NCI-H1092 treated with DMSO at 0.1 percent for 48 hours (cell line): ENCODE results near the gene NBAS.

Experiments used
- DNase-seq: peaks from one replicate; lab custom pipeline; 2025; lab: John Stamatoyannopoulos, UW

Gene NBAS

DNA sequence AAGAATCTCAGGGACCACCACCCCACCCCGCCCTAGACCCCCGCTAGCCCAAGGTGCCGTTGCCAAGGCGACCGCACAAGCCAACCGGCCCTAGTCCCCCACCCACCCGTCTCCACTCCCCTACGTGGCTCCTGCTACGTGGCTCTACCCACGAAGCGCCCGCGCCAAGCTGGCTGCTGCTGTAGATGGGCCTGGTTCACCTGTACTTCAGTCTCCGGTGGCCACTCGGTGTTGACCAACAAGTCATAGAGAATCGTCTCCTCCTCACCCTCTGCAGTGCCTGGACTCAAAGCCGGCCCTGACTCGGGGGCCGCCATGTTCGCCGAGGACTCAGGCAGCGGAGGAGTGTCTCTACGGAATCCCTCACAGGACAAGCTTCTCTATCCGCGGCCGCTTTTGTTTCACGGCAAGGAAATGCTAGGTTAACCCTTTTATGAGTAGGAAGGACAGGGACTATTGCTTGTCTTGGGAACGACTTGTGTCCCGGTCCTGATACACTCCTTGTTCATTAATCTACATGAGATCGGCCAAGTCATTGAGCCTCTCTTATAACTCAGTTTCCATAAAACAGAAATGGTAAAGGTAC lies at the start of gene NBAS:
Gene NBAS, minus strand, starts transcription at position 347 of the 586 bp plus-strand sequence. Its CDS starts 30 bp downstream, at position 317.
- DNase-seq: peak; percentile 77

DNA sequence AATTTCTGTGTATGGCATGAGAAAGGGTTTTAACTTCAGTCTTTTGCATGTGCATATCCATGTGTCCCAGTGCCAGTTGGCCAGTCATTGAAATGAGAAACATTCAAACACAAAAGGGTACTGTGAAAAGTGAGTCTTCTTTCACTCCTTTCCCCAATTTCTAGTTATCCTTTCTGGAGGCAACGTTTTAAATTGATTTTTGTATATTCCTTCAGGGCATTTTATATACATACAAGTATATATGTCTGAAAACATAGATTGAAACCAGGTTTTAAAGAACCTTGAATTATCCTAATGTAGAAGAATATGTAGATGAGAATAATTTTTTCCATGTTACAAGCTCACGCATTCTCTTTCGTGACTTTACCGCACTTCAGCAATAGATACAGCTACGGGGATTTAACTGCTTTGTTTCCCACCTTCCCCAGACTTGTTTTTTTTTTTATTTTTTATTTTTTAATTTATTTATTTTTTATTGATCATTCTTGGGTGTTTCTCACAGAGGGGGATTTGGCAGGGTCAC lies 49.4 kb upstream of the NBAS start:
- no peak for DNase-seq

GRCh38 chr2:15609341-15610042 lies 48.4 kb upstream of the NBAS start:
- no peak for DNase-seq

- no peak for DNase-seq
These were observed 47.2 kb upstream of the NBAS start for GRCh38 chr2:15608392-15608761.

- DNase-seq: no peak
These were observed 46.7 kb upstream of the NBAS start for GRCh38 chr2:15607709-15608391.

DNA sequence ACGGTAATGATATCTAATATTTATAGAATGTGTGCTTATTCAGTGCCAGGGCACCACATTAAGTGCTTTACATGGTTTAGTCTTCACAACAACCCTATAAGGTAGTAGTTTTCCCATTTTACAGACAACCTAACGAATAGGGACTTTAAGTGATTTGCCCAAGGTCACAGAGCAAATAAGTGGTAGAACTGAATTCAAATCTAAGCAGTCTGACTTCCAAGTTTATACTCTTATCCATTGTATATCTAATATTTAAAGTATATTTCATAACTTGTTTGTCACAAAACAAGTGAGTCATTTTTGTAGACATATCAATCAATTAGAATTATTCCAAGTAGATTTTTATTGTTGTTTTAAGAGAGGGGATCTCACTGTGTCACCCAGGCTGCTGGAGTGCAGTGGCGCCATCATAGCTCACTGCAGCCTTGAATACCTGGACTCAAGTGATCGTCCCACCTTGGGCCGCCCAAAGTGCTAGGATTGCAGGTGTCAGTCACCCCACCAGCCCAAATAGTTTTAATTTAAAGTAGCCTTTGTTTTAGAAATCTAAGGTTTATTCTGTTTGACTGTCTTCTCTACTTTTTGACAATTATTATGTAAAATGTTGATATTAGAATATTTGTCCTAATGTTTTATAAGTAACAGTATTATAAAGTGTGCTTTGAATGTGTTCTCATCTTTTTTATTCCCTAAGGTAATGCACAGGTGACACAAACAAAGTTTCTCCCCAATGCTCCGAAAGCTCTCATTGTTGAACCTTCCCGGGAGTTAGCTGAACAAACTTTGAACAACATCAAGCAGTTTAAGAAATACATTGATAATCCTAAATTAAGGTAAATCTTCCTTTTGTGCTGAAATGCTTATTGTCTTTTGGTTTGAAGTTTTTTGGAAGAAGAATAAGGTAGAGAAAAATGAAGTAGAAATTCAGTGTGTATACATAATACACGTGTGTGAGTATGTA lies 45.6 kb upstream of the NBAS start:
- DNase-seq: no peak

DNA sequence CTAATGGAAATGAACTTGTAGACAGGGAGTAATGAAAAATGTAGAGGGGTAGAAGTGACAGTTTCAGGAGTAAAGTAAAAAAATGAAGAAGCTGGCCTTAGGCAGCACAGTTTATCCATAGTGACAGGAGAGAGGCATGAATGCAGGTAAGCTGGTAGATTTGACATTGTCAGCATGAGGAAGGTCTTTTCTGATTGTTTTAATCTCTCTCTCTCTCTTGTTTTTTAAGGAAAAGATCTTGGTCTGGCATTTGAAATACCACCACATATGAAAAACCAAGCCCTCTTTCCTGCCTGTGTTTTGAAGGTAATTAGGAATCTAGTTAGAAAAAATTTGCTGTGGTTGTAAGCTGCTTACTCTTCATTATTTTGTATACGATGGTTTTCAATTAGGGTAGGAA lies 44.6 kb upstream of the NBAS start:
- no peak for DNase-seq

DNA sequence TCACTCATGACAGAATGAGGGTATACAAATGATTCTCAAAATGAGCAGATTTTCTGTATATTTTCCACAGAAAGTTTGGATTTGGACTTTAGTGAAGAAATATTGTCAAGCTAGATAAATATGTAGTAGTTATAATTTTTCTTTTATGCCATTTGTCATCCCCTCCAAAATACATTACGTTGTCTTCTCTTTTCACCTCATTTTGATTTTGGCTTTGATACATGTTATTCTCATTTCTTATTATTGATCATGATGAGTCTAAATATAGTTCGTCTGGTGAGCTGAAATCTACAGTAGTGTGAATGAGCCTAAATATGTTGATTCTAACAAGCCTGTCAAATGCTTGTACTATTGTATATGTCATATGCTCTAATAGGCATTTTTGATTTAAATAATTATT lies 42.8 kb upstream of the NBAS start:
- DNase-seq: no peak

GRCh38 chr2:15603044-15603765 lies 42.1 kb upstream of the NBAS start:
- no peak for DNase-seq

GRCh38 chr2:15602393-15602792 lies 41.3 kb upstream of the NBAS start:
- no peak for DNase-seq

DNA sequence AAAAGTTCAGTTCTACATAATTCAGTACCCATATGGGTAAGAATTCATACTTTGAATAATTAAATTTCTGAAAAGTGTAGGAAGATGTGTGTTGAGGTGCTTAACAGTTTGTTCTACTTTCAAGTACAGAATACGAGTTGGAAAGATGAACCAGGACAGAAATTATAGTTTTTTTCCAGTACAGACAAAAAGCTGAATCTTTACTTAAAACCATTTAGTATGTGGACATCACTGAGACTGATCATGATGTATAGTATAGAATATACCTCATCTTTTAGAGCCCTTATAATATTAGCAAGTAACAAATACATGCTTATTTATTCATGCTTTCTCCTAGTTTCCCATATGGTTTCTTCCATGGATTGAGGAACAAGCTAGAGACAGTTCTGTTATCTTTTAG lies 40.5 kb upstream of the NBAS start:
- no peak for DNase-seq

DNA sequence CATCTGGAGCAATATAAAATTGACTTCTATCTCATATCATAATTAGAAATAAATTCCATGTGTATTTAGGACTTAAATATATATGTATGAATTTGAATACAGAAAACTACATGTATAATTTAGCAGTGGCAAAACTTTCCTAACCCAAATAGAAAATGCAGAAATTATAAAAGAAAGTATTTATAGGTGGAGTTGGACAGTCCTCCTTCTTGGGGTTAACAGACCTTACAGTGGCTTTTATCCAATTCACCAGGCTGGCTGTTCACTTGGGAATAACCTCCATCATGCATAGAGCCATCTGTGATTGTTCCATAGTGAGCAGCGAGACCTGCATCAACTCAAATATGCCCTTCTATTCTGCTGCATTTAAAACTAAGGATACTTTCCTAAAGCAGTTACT lies 38.9 kb upstream of the NBAS start:
- DNase-seq: no peak

GRCh38 chr2:15596968-15597367 lies 35.8 kb upstream of the NBAS start:
- no peak for DNase-seq

DNA sequence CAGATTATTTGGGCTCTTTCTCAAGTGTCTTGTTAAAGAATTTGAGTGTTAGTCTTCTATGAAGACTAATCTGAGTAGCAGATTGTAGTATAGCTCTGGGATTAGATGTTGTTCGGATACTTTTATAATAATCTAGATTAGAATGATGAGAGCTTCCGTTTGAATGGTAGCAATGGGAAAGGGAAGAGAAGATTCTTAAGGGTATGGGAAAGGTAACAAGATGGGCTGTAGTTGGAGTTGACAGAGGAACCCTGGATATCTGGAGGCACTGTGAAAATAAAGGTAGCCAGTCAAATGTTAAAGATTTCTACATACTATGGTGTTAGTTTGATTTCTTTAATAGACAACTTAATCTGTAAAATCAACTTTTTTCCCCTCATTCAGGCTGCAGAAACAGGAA lies 35.2 kb upstream of the NBAS start:
- no peak for DNase-seq

- no peak for DNase-seq
These were observed 34.8 kb upstream of the NBAS start for GRCh38 chr2:15595936-15596335.

- DNase-seq: no peak
These were observed 34.3 kb upstream of the NBAS start for GRCh38 chr2:15595342-15595905.

DNA sequence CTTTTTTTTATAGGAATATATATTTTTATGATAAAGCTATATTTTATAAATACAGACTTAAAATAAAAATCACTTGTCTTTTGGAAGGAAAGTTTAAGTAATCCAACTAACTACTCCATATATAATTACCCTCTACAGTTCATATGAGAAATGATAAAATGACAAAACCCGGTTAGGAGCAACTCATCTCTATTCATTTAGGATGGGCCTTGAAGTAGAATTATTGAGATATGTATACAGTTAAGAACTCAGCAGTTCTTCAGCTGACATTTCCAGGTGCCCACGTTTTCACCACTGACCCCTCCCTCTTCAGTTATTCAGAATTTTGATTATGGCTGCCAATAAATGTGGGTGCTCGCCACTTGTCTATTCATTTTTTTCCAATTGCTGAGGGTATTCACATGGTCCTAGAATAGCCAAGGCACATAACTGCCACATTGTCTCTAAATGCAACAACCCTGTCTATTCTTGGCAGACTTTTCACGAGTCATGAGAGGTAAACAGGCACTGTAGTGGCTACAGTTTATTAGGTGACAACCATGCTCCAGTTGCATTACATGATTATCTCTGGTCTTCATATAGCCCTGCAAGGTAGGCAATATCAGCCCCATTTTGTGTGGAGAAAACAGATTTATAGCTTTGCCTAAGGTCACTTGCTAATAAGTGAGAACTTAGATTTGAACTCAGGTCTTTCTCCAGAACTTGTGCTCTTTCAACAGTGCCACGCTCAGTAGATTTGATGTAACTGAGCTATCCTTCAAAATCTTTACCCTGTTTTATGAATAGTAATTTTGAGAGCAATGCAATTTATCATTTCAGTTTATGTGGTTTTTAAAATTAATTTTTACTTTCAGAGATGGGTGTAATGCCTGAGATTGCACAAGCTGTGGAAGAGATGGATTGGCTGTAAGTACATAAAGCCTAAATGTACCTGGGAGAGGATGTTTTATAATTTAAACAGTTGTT lies 33.4 kb upstream of the NBAS start:
- DNase-seq: no peak

DNA sequence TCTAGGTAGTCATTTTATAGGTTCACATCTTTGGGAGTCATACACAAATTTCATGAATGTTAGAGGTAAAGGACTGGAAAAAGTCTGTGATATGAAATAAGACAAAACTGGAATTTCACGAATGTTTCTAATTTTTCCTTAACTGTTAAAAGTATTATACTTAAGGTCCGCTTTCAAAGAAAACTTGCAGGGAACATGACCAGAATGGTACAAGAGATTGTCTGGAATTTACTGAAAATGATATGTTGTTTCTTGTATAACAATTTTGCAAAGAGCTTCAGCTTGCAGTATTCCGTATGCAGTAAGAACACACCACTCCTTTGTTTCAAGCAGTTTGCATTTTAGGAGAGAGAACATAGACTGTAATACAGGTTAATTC lies 32.2 kb upstream of the NBAS start:
- DNase-seq: no peak

GRCh38 chr2:15591692-15592463 lies 30.7 kb upstream of the NBAS start, which contains the start of gene DDX1:
Gene DDX1, plus strand, starts transcription at chr2:15591868. Its CDS starts 66 bp downstream, at chr2:15591934.
- peak; percentile 68 for DNase-seq
